ENCODE data around the gene MYCBP. TPM values are rescaled to one million over a fixed set of nuclear protein-coding genes. Genes with fewer than 3 reads are reported as not detected.

Gene MYCBP
- total and polyA plus RNA-seq, 2 of the 8 experiments (the other 6 are each of a cell fraction or from before 2014, with no cell fraction given), result 22.4 to 38.2 TPM

GRCh38 chr1:38858833-38859560 is 14.2 kb downstream of the MYCBP start (continued):
- TF ChIP-seq MAX (IDR thresholded peaks at IDR 0.05), result no peak
- no peak for TF ChIP-seq CTBP2 (IDR thresholded peaks at IDR 0.05; ENCODE audit: borderline replicate concordance, insufficient read depth, insufficient read length, low read length)
- TF ChIP-seq POLR2A (IDR thresholded peaks at IDR 0.05; ENCODE audit: control extremely low read depth in 1 of 2, low read depth in 2 of 2, low read length in 2 of 2), result no peak
- TF ChIP-seq POU5F1 (IDR thresholded peaks at IDR 0.05; ENCODE audit: low read depth, low read length), result no peak
- TF ChIP-seq TAF1 (IDR thresholded peaks at IDR 0.05; ENCODE audit: low read depth, low read length), result no peak
- no peak for TF ChIP-seq POLR2AphosphoS5 (IDR thresholded peaks at IDR 0.05; ENCODE audit: low read depth, low read length)
- TF ChIP-seq CHD1 (IDR thresholded peaks at IDR 0.05; ENCODE audit: low read depth, low read length), result no peak
- peak; percentile 43 for TF ChIP-seq SAP30 (IDR thresholded peaks at IDR 0.05; ENCODE audit: insufficient read depth, insufficient replicate concordance, low read length)
- no peak for TF ChIP-seq CTCF (IDR thresholded peaks at IDR 0.05; ENCODE audit: control extremely low read depth in 1 of 3, insufficient read depth in 1 of 3, low read depth in 1 of 3, low read length in 3 of 3)
- no peak for TF ChIP-seq GABPA (IDR thresholded peaks at IDR 0.05; ENCODE audit: borderline replicate concordance, insufficient read depth, low read length)
- TF ChIP-seq, protein P1, sequence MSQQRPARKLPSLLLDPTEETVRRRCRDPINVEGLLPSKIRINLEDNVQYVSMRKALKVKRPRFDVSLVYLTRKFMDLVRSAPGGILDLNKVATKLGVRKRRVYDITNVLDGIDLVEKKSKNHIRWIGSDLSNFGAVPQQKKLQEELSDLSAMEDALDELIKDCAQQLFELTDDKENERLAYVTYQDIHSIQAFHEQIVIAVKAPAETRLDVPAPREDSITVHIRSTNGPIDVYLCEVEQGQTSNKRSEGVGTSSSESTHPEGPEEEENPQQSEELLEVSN (IDR thresholded peaks at IDR 0.05), result no peak
- no peak for TF ChIP-seq CREB1 (IDR thresholded peaks at IDR 0.05)
- no peak for TF ChIP-seq JUND (IDR thresholded peaks at IDR 0.05; ENCODE audit: low read length)
- no peak for TF ChIP-seq TBP (IDR thresholded peaks at IDR 0.05; ENCODE audit: low read depth, low read length)
- TF ChIP-seq, protein P2, sequence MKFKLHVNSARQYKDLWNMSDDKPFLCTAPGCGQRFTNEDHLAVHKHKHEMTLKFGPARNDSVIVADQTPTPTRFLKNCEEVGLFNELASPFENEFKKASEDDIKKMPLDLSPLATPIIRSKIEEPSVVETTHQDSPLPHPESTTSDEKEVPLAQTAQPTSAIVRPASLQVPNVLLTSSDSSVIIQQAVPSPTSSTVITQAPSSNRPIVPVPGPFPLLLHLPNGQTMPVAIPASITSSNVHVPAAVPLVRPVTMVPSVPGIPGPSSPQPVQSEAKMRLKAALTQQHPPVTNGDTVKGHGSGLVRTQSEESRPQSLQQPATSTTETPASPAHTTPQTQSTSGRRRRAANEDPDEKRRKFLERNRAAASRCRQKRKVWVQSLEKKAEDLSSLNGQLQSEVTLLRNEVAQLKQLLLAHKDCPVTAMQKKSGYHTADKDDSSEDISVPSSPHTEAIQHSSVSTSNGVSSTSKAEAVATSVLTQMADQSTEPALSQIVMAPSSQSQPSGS (IDR thresholded peaks at IDR 0.05; ENCODE audit: low read length), result no peak
- TF ChIP-seq EGR1 (IDR thresholded peaks at IDR 0.05; ENCODE audit: borderline replicate concordance, low read depth, low read length), result no peak
- TF ChIP-seq USF2 (IDR thresholded peaks at IDR 0.05; ENCODE audit: low read length), result no peak
- peak; percentile 35; the same call in 1 of the 2 replicates for TF ChIP-seq PHF8 (conservative IDR thresholded peaks at IDR 0.05; ENCODE audit: low read depth, low read length)
- no peak for TF ChIP-seq MAFK (IDR thresholded peaks at IDR 0.05; ENCODE audit: low read depth, low read length)
